CD14-positive monocyte (primary cell): Measurements from ENCODE around the gene TMCC3. TPM values are rescaled to one million over a fixed set of nuclear protein-coding genes. Genes with fewer than 3 reads are reported as not detected.
"Not testable (repeated sequence)": the region's sequence is repeated elsewhere in the genome, so short reads cannot be mapped to it uniquely, and the experiment has no call there.

Experiments
- DNase-seq, 3 donors: peaks; one replicate each; pipeline ENCODE4 v3.0.0-alpha.2; 2011 to 2022
- H2AFZ ChIP-seq: 2 replicates; pipeline ENCODE4 v1.6.0; 2012; ENCODE audit warnings: mild to moderate bottlenecking, low read depth, low read length, inconsistent platforms; ENCODE audit not compliant: insufficient read depth, poor library complexity, severe bottlenecking
- H3K27ac ChIP-seq, 2 donors: 1 replicate in 1 of 2; 2 replicates in 1 of 2; pipeline ENCODE4 v1.5.1; 2012 to 2013; ENCODE audit warnings: low read length in 2 of 2, control low read depth in 1 of 2, inconsistent platforms in 1 of 2, low read depth in 1 of 2, mild to moderate bottlenecking in 1 of 2
- H3K27me3 ChIP-seq, 2 donors: one replicate each; pipeline versions ENCODE4 v1.6.0 to v1.6.1; 2011 to 2013; ENCODE audit warnings: low read length in 2 of 2; ENCODE audit not compliant: control insufficient read depth in 2 of 2, insufficient read depth in 2 of 2
- H3K36me3 ChIP-seq, 2 donors: replicated peaks in 1 of 2; 1 replicate in 1 of 2; 2 replicates in 1 of 2; pipeline versions ENCODE4 v1.5.1 to v1.6.1; 2012 to 2013; ENCODE audit warnings: low read length in 2 of 2, control low read depth in 1 of 2, inconsistent platforms in 1 of 2, mild to moderate bottlenecking in 1 of 2; ENCODE audit not compliant: insufficient read depth in 2 of 2, control insufficient read depth in 1 of 2
- H3K4me1 ChIP-seq, 2 donors: 1 replicate in 1 of 2; 2 replicates in 1 of 2; pipeline versions ENCODE4 v1.5.1 to v1.6.1; 2012 to 2013; ENCODE audit warnings: low read length in 2 of 2, control low read depth in 1 of 2, inconsistent platforms in 1 of 2, mild to moderate bottlenecking in 1 of 2, moderate library complexity in 1 of 2; ENCODE audit not compliant: insufficient read depth in 2 of 2, control insufficient read depth in 1 of 2
- H3K4me2 ChIP-seq: replicated peaks from 2 replicates; pipeline ENCODE3; 2012; ENCODE audit warnings: low read length, moderate library complexity, mild to moderate bottlenecking; ENCODE audit not compliant: poor library complexity, severe bottlenecking; ENCODE audit errors: extremely low read depth
- H3K4me3 ChIP-seq, 3 experiments: fragments of 200-600 bp in 1 of 3; sonication (generic) in 1 of 3; replicated peaks in 1 of 3; 1 replicate in 2 of 3; 2 replicates in 1 of 3; pipeline ENCODE4 v1.5.1; 2011 to 2013; ENCODE audit warnings: low read length in 3 of 3, mild to moderate bottlenecking in 3 of 3, control low read depth in 2 of 3, low read depth in 2 of 3, inconsistent platforms in 1 of 3, moderate library complexity in 1 of 3
- H3K79me2 ChIP-seq: 2 replicates; pipeline ENCODE4 v1.6.0; 2012; ENCODE audit warnings: mild to moderate bottlenecking, control low read depth, inconsistent platforms, low read length, moderate library complexity; ENCODE audit not compliant: insufficient read depth
- H3K9ac ChIP-seq: 2 replicates; pipeline ENCODE4 v1.6.0; 2017; ENCODE audit warnings: low read length, mild to moderate bottlenecking; ENCODE audit not compliant: insufficient read depth, poor library complexity, severe bottlenecking
- H3K9me3 ChIP-seq, 2 donors: replicated peaks in 1 of 2; 1 replicate in 1 of 2; 2 replicates in 1 of 2; pipeline versions ENCODE4 v1.5.1 to v1.6.1; 2012 to 2013; ENCODE audit warnings: low read length in 2 of 2, control low read depth in 1 of 2; ENCODE audit not compliant: control insufficient read depth in 1 of 2, insufficient read depth in 1 of 2
- H4K20me1 ChIP-seq: 2 replicates; pipeline ENCODE4 v1.6.0; 2012; ENCODE audit warnings: mild to moderate bottlenecking, low read length, control low read depth, moderate library complexity; ENCODE audit not compliant: insufficient read depth
- H3K27ac Mint-ChIP-seq, 7 donors: one replicate each; pipeline ENCODE4 v1.8.0; 2020; ENCODE audit warnings: mild to moderate bottlenecking in 7 of 7, mixed read lengths in 7 of 7, moderate library complexity in 6 of 7, inconsistent platforms in 2 of 7
- H3K27me3 Mint-ChIP-seq, 3 donors: one replicate each; pipeline ENCODE4 v1.8.0; 2021 to 2022; ENCODE audit warnings: low read depth in 3 of 3, mild to moderate bottlenecking in 3 of 3, mixed read lengths in 3 of 3, moderate library complexity in 3 of 3, inconsistent platforms in 1 of 3
- H3K36me3 Mint-ChIP-seq, 2 donors: one replicate each; pipeline ENCODE4 v1.8.0; 2020; ENCODE audit warnings: mixed read lengths in 2 of 2, inconsistent platforms in 1 of 2, mild to moderate bottlenecking in 1 of 2
- H3K4me1 Mint-ChIP-seq: one replicate; pipeline ENCODE4 v1.8.0; 2020; ENCODE audit warnings: mild to moderate bottlenecking, mixed read lengths
- H3K4me3 Mint-ChIP-seq, 2 donors: one replicate each; pipeline ENCODE4 v1.8.0; 2020; ENCODE audit warnings: mild to moderate bottlenecking in 2 of 2, mixed read lengths in 2 of 2, moderate library complexity in 1 of 2
- H3K9me3 Mint-ChIP-seq, 7 donors: one replicate each; pipeline ENCODE4 v1.8.0; 2020 to 2022; ENCODE audit warnings: mixed read lengths in 7 of 7, mild to moderate bottlenecking in 6 of 7, moderate library complexity in 6 of 7, inconsistent platforms in 2 of 7
- WGBS: methylation state at CpG from one replicate; pipeline ENCODE4 v1.1.5; 2013; ENCODE audit warnings: missing lambda C conversion rate; ENCODE audit not compliant: insufficient coverage; 5-methylcytosine and 5-hydroxymethylcytosine counted together
- intact Hi-C, 2 donors: fragments of 100-400 bp; cut with micrococcal nuclease; formaldehyde crosslinking; loops; one replicate each; pipeline versions ENCODE4 v1.15.0 to v1.15.1; 2023
- polyA plus RNA-seq, 3 donors: library from polyadenylated mRNA; depleted of rRNA in 1 of 3; unstranded in 2 of 3; stranded (reverse) in 1 of 3; fragments of 300-500 nt in 2 of 3; fragments of >200 nt in 1 of 3; fragmentation: Illumina TruSeq in 2 of 3; gene quantifications; 1 replicate in 2 of 3; 2 replicates in 1 of 3; pipeline ENCODE4 v1.2.3, GENCODE V29; 2012 to 2021
- TF ChIP-seq, protein P1 (sequence below): fragments of 200-600 bp; IDR thresholded peaks from one replicate; pipeline ENCODE4 v1.8.0; 2022; ENCODE audit warnings: antibody characterized with exemption, mild to moderate bottlenecking

The TMCC3 gene
- polyA plus RNA-seq, 3 donors: 3.4 to 14.7 (median 7.1) TPM

DNA sequence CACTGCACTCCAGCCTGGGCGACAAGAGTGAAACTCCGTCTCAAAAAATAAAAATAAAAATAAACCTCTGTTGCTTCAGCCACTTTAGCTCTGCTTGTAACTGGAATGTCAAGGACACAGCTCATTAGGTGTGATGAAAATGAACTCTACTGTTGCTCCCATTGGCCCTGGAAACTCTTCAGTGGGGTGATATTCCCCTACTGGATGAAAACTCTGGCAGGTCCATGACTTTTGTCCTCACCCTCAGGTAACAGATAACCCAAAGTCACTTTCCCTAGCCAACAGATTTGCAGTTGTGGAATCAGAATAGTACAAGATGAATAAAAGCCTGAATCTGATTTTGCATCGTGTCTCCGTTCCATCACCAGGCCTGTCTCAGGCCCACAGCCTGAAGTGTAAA, 98.5 kb downstream of the TMCC3 start:
- no peak overlapping the region for H2AFZ ChIP-seq
- no CpG with 5 or more reads among the region's 4 CpGs for WGBS
- H3K27ac ChIP-seq: no peak overlapping the region
- no peaks in the 10 kb centered on the region for H3K4me1 ChIP-seq
- TF ChIP-seq, protein P1, sequence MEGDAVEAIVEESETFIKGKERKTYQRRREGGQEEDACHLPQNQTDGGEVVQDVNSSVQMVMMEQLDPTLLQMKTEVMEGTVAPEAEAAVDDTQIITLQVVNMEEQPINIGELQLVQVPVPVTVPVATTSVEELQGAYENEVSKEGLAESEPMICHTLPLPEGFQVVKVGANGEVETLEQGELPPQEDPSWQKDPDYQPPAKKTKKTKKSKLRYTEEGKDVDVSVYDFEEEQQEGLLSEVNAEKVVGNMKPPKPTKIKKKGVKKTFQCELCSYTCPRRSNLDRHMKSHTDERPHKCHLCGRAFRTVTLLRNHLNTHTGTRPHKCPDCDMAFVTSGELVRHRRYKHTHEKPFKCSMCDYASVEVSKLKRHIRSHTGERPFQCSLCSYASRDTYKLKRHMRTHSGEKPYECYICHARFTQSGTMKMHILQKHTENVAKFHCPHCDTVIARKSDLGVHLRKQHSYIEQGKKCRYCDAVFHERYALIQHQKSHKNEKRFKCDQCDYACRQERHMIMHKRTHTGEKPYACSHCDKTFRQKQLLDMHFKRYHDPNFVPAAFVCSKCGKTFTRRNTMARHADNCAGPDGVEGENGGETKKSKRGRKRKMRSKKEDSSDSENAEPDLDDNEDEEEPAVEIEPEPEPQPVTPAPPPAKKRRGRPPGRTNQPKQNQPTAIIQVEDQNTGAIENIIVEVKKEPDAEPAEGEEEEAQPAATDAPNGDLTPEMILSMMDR: no peak
- no peak overlapping the region for H3K9ac ChIP-seq
- peaks cover 7 to 13% (median 11%) of the 10 kb centered on the region in 7 donors for H3K9me3 Mint-ChIP-seq
- no peaks in the 10 kb centered on the region for H3K36me3 ChIP-seq
- peaks cover 5% of the 10 kb centered on the region for H3K4me1 Mint-ChIP-seq
- H3K36me3 Mint-ChIP-seq: no peaks in the 10 kb centered on the region
- no peak overlapping the region for H3K4me2 ChIP-seq
- no peaks in the 10 kb centered on the region for H3K79me2 ChIP-seq
- DNase-seq: no peak
- H3K27ac Mint-ChIP-seq: no peak overlapping the region
- H3K4me3 ChIP-seq: no peak overlapping the region
- intact Hi-C loops: no loop called here
- no peak overlapping the region for H3K4me3 Mint-ChIP-seq
- peaks cover 1 to 6% (median 3%) of the 10 kb centered on the region in 3 donors for H3K27me3 Mint-ChIP-seq
- H3K27me3 ChIP-seq: no peaks in the 10 kb centered on the region
- no peaks in the 10 kb centered on the region for H4K20me1 ChIP-seq
- H3K9me3 ChIP-seq: peaks cover 7 to 17% of the 10 kb centered on the region in 2 donors

DNA sequence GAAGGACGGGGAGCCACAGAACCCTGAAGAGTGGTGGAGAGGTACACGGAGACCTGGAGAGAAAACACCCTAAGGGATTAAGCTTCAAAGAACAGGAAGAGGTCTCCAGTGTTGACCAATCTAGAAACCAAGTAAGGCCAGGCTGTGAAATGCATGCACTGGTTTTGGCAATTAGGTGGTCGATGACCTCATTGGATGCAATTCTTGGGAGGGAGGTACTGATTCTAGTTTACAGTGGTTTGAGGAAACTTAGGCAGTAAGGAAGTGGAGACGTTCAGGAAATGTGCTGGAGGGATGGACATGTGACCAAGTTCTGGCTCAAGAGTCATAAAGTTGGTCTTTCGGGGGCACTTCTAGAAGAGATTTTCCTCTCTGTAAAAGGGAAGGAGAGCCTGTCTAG, 99.4 kb downstream of the TMCC3 start:
- peak in 2 of 3 donors; percentile 10 to 40 for DNase-seq
- H3K9me3 Mint-ChIP-seq: peaks cover 13 to 22% (median 17%) of the 10 kb centered on the region in 7 donors
- Histone ChIP-seq H3K4me1 (no peaks in the 10 kb centered on the region), H3K4me2 (no peak overlapping the region), H4K20me1 (no peaks in the 10 kb centered on the region), H3K9ac (no peak overlapping the region), H3K9me3 (peaks cover 13 to 23% of the 10 kb centered on the region in 2 donors), H3K36me3 (no peaks in the 10 kb centered on the region), H3K4me3 (no peak overlapping the region), H3K79me2 (no peaks in the 10 kb centered on the region), H3K27me3 (no peaks in the 10 kb centered on the region), H2AFZ (no peak overlapping the region), H3K27ac (no peak overlapping the region)
- peak overlapping the region in 2 of 7 donors; percentile 13 to 17 for H3K27ac Mint-ChIP-seq
- peaks cover 1 to 6% (median 5%) of the 10 kb centered on the region in 3 donors for H3K27me3 Mint-ChIP-seq
- no peak overlapping the region for H3K4me3 Mint-ChIP-seq
- 61% methylated on average over 5 of the region's 5 CpGs for WGBS
- intact Hi-C loops: no loop called here
- H3K36me3 Mint-ChIP-seq: no peaks in the 10 kb centered on the region
- peaks cover 5% of the 10 kb centered on the region for H3K4me1 Mint-ChIP-seq
- TF ChIP-seq, protein P1: no peak

DNA sequence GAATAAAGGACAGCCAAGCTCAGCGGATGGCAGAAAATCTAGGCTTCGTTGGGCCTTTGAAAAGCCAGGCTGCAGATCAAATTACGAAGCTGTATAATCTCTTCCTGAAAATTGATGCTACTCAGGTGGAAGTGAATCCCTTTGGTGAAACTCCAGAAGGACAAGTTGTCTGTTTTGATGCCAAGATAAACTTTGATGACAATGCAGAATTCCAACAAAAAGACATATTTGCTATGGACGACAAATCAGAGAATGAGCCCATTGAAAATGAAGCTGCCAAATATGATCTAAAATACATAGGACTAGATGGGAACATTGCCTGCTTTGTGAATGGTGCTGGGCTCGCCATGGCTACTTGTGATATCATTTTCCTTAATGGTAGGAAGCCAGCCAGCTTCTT, 101.5 kb downstream of the TMCC3 start:
- not testable (repeated sequence) for H3K9ac ChIP-seq, H4K20me1 ChIP-seq, H3K27ac Mint-ChIP-seq, H2AFZ ChIP-seq, DNase-seq, H3K36me3 ChIP-seq, H3K4me3 Mint-ChIP-seq, H3K4me3 ChIP-seq, H3K4me2 ChIP-seq, H3K4me1 ChIP-seq, H3K27ac ChIP-seq, H3K27me3 Mint-ChIP-seq, H3K36me3 Mint-ChIP-seq, H3K27me3 ChIP-seq, H3K79me2 ChIP-seq
- peaks cover 17% of the 10 kb centered on the region for H3K4me1 Mint-ChIP-seq
- 100% methylated on average over 1 of the region's 5 CpGs for WGBS
- H3K9me3 Mint-ChIP-seq: peaks cover 16 to 27% (median 20%) of the 10 kb centered on the region in 7 donors
- intact Hi-C loops: loop anchor here in 1 of 2 donors (10.0 kb wide), 1 partner anchor 346 kb away; no protein-coding TSS in a partner anchor
- H3K9me3 ChIP-seq: peaks cover 15 to 27% of the 10 kb centered on the region in 2 donors
